Right hindlimb (tissue), 1 donor: Measurements from ENCODE around the gene AFAP1.

Experiments used
- DNase-seq: peaks from one replicate; pipeline ENCODE4 v3.0.0-alpha.2; 2018

Gene AFAP1

DNA sequence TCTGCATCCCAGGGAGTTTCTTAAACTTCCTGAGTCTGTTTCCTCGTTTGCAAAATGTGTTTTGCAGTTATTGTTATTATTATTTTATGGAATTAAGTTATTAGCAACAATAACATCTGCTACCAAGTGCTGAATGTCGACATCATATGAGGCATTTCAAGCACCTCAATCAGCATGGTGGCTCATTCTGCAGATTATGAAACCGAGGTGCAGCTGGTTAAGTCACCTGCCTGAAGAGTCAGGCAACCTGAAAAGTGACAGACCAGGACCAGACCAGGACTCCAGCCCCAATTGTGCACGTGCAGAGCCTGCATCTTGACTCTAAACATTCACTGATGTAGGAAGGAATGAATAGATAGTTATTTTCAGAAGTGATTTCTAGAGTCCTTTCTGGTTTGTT, 99.8 kb downstream of the AFAP1 start:
- no peak for DNase-seq

DNA sequence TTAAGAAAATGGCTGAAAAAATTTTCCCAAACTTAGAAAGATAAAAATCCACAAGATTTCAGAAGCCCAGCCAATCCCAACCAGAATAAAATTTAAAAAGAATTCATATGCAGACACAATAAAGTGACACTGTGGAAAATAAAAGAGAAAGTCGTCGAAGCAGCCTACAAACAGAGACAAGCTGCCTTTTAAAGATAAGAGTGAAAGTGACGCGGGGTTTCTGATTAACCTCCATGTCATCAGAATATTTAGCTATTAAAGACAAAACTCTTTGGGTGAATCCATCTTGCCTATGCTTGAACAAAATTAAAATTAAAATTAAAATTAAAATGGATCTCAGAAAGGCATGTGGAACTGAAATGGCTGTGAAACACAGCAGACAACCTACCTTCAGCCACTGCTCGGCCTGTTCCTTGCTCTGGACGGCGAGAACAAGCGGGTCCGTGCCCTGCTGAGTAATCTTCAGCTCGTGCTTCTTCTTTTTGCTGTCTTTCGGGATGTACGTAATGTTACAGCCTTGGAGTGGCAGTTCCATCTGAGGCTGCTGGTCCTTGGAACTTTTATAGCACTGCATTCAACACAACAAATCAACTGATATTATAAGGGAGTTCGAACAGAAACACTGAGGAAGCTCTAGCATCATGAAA, 101.4 kb downstream of the AFAP1 start:
- no peak for DNase-seq

DNA sequence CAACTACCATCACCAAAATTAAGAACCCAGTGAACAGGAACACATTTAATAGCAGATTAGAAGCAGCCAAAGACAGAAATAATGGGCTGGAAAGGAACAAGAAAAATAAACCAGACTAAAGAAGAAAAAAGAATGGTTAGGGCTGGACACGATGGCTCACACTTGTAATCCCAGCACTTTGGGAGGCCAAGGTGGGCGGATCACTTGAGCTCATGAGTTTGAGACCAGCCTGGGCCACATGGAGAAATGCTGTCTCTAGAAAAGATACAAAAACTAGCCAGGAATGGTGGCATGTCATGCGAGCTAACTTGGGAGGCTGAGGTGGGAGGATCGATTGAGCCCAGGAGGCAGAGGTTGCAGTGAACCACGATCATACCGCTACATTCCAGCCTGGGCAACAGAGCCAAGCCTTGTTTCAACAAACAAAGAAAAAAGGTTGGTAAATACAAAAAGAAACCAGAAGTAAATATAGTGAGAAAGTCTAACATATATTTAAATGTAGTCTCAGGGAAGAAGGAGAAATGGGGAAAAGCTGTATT, 102.0 kb downstream of the AFAP1 start:
- no peak for DNase-seq

DNA sequence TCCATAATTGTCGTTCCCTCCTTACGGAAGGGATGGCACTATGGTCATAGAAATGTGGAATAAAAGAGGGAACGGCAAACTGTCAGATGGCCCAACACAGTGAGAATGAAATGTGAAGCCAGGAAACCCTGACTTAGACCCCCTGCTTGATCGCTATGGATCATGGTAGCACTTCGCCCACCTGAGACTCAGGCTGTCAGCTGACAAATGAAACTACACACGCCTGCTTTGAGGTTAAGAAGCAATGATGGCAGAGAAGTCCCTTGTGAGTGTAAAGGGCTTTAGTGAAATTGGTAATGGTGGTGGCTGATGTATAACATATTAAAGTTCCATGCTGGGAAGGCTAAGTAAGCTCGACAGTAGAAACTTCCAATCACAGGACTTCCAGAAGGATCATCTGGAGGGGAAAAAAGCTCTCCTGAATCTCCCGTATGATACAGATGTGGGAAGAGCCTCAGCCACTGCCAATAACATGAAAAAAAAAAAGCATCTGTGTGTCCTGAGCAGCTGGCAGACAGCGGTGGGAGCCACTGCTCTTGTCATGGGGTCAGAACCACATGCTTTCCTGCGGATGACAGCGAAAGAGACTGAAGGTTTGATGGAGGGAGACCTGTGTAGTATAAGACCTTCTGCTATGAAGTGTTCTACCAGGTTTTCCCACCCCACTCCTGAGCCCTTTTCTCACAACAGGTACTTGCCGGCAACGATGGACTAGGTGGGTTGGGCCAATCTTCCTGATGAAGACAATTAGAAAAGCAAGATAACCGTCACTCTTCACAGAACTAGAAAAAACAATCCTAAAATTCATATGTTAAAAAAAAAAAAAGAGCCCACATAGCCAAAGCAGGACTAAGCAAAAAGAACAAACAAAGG, 107.6 kb downstream of the AFAP1 start:
- no peak for DNase-seq

DNA sequence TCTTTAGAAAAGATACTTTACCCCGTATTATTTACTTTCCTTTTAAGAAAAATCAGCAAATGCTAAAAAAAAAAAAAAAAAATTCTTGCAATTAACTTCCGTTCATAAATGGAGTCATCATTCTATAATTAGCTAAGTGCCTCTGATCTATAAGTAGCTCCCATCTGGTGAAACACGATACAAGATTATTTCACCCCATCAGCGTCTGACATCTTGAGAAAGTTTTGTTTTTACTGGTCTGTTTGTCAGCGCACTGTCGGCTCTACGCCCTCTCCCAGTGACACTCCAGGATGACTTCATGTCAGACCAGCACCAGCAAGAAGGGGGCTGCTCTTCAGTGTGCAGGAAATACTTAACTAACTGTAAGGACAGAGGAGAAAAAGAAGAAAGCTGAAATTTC, 108.3 kb downstream of the AFAP1 start:
- peak; percentile 48 for DNase-seq

DNA sequence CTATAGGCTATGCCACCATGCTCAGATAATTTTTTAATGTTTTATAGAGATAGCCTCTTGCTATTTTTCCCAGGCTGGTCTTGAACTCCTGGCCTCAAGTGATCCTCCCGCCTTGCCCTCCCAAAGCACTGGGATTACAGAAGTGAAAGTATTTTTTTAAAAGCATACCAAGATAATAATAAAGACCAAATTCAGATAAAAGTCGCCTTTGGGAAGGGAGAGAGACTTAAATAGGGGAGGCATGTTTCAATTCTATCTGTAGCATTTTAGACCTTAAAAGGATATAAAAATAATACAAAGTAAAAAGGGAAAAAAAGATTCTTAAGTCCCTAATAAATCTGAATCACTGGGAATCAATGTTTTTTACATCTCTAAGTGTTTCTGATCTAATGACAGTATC, 108.9 kb downstream of the AFAP1 start:
- no peak for DNase-seq

DNA sequence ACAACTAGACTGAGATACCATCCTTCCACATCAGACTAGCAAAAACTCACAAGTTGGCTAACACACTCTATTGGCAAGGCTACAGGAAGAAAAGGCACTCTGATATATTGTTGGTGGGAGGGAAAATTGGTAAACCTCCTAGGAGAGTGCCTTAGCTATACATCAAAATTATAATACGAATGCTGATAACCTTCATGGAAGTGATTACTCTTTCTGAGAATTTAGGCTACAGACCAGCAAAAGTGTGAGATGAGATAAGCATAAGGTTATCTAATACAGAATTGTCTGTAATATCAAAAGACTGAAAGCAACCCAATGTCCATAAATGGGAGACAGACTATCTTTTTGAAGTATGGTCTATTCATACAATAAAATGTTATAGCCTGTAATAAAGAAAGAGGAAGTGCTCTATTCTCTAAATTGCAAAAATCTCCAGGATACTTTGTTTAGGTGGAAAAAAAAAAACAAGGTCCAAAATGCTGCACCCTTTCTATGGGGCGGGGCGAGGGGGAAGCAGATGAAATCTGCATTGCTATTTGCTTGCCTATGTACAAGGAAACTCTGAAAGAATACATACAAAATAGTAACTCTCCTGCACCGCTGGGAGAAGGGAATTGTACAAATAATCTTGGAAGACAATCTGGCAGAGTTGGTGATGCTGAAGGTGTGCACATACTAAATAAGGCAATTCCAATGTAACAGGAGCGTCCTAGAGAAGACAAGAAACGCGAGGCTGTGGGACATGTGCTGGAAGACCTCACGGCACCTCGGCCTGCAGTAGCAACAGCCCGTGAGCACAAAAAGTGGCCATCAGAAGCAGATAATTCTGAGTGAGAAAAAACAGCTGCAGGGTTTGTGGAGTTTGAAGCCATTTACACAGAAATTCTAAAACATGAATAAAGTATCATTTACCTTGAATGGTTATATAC, 109.7 kb downstream of the AFAP1 start:
- DNase-seq, result no peak

- no peak for DNase-seq
Observed at GRCh38 chr4:7828793-7829301, 110.8 kb downstream of the AFAP1 start.

DNA sequence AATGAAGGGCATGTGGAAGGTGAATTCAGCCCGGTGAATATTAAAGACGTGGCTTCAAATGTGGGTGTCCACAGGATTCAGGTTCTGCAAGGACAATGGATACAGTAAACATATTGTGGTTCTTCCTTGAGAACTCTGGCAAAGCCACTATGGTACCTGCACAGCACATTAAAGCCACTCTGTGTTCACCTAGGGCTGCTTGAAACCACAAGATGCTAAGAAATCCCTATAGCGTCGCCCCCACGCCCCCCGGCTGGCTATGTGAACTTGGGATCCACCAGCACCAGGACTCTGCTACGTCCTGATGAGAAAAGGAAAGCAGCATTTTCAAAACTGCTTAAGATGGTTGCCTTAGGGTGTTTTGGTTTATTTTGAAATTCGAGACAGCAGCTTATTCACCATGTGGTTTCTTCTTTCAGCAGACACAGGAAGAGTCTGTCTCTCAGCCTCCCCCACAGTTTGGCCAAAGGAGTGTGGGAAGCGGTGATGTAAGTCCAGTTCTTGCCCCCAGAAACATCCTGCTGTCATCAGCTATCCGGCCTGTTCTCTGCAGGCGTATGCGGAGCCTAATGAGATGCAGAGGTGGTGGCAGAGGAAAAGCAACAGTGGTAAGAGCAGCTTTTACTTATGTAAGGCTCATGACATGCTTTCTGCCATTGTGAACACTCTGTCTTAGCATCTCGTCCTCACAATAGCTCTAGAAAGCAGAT, 111.5 kb downstream of the AFAP1 start:
- peak; percentile 90 for DNase-seq

DNA sequence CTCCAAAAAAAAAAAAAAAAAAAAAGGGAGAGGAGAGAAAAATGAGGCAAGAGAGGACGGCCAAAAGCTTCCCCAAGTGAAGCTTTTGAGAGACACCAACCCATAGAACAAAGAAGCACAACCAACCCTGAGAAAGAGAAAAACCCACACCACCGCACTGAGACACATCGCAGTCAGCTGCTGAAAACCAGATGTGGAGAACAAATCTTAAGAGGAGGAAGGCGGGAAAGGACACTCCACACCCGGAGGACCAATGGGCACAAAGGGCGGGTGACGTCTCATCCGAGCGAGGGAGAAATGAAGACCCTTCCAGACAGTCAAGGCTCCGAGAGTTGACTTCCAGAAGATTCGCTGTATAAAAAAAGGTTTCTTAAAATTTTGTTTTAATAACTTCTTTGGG, 112.1 kb downstream of the AFAP1 start:
- DNase-seq, result no peak

GRCh38 chr4:7826909-7827306, 112.8 kb downstream of the AFAP1 start:
- DNase-seq, result no peak

GRCh38 chr4:7826176-7826908, 113.3 kb downstream of the AFAP1 start:
- no peak for DNase-seq

DNA sequence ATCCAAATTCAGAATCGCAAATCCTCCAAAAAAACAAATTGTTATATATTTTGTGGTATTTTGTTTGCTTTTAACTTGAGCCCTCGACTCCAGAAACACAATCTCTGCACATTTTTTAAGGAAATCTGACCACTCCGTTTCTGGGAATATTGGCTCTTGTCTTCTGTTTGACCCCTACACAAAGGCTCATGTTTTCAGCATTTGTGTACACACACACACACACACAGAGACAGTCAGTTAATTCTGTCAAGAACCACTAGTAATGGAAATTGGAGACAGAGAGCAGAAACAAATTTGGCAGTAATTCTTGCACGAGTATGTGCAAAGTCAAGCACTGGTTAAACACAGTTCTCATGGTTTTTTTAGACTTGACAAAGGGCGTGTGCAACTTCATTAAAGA, 115.4 kb downstream of the AFAP1 start:
- no peak for DNase-seq

GRCh38 chr4:7823416-7823824, 116.2 kb downstream of the AFAP1 start:
- peak; percentile 67 for DNase-seq

GRCh38 chr4:7822877-7823276, 116.8 kb downstream of the AFAP1 start:
- no peak for DNase-seq

GRCh38 chr4:7822137-7822505, 117.5 kb downstream of the AFAP1 start:
- DNase-seq, result no peak

- DNase-seq, result no peak
Observed at GRCh38 chr4:7821245-7822136, 118.2 kb downstream of the AFAP1 start.

GRCh38 chr4:7820031-7820818, 119.4 kb downstream of the AFAP1 start:
- no peak for DNase-seq

GRCh38 chr4:7819446-7819845, 120.2 kb downstream of the AFAP1 start:
- DNase-seq, result no peak
